Measurements from ENCODE around the gene DENND5A. TPM values are rescaled to one million over a fixed set of nuclear protein-coding genes. Genes with fewer than 3 reads are reported as not detected.

The DENND5A gene
- total and polyA plus RNA-seq, 10 of the 15 experiments (the other 5 are each of a cell fraction or from before 2014, with no cell fraction given), result 15.6 to 157 (median 85.1) TPM

DNA sequence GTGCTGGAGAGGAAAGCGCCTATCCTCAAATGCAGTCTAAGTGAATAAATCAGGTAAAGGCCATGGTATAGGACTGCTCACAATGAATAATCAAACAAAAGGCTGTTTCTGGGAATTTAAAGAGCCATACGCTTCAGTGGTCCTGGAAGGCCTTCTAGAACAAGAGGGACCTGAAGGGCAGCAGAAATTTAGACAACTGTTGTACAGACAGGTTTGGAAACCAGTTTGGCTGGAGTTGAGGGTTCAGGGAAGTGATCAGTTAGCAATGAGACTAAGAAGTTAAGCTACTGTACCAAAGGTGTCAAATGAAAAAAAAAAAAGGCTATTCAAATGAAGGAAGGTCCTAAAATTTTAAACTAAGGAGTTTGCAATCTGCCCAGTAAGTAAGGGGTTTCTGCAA lies 117.1 kb downstream of the DENND5A start (continued):
- TF ChIP-seq, protein P1, sequence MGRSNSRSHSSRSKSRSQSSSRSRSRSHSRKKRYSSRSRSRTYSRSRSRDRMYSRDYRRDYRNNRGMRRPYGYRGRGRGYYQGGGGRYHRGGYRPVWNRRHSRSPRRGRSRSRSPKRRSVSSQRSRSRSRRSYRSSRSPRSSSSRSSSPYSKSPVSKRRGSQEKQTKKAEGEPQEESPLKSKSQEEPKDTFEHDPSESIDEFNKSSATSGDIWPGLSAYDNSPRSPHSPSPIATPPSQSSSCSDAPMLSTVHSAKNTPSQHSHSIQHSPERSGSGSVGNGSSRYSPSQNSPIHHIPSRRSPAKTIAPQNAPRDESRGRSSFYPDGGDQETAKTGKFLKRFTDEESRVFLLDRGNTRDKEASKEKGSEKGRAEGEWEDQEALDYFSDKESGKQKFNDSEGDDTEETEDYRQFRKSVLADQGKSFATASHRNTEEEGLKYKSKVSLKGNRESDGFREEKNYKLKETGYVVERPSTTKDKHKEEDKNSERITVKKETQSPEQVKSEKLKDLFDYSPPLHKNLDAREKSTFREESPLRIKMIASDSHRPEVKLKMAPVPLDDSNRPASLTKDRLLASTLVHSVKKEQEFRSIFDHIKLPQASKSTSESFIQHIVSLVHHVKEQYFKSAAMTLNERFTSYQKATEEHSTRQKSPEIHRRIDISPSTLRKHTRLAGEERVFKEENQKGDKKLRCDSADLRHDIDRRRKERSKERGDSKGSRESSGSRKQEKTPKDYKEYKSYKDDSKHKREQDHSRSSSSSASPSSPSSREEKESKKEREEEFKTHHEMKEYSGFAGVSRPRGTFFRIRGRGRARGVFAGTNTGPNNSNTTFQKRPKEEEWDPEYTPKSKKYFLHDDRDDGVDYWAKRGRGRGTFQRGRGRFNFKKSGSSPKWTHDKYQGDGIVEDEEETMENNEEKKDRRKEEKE (IDR thresholded peaks at IDR 0.05), result no peak
- no peak for TF ChIP-seq BACH1 (IDR thresholded peaks at IDR 0.05; ENCODE audit: borderline replicate concordance)
- TF ChIP-seq, protein P2, sequence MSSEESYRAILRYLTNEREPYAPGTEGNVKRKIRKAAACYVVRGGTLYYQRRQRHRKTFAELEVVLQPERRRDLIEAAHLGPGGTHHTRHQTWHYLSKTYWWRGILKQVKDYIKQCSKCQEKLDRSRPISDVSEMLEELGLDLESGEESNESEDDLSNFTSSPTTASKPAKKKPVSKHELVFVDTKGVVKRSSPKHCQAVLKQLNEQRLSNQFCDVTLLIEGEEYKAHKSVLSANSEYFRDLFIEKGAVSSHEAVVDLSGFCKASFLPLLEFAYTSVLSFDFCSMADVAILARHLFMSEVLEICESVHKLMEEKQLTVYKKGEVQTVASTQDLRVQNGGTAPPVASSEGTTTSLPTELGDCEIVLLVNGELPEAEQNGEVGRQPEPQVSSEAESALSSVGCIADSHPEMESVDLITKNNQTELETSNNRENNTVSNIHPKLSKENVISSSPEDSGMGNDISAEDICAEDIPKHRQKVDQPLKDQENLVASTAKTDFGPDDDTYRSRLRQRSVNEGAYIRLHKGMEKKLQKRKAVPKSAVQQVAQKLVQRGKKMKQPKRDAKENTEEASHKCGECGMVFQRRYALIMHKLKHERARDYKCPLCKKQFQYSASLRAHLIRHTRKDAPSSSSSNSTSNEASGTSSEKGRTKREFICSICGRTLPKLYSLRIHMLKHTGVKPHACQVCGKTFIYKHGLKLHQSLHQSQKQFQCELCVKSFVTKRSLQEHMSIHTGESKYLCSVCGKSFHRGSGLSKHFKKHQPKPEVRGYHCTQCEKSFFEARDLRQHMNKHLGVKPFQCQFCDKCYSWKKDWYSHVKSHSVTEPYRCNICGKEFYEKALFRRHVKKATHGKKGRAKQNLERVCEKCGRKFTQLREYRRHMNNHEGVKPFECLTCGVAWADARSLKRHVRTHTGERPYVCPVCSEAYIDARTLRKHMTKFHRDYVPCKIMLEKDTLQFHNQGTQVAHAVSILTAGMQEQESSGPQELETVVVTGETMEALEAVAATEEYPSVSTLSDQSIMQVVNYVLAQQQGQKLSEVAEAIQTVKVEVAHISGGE (CRISPR knock-in tag; IDR thresholded peaks at IDR 0.05), result no peak
- no peak for TF ChIP-seq NR2C1 (IDR thresholded peaks at IDR 0.05)
- no peak for TF ChIP-seq CHD2 (IDR thresholded peaks at IDR 0.05; ENCODE audit: borderline replicate concordance, low read depth, low read length)
- TF ChIP-seq, protein P3, sequence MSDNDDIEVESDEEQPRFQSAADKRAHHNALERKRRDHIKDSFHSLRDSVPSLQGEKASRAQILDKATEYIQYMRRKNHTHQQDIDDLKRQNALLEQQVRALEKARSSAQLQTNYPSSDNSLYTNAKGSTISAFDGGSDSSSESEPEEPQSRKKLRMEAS (IDR thresholded peaks at IDR 0.05; ENCODE audit: low read depth, low read length), result no peak
- no peak for TF ChIP-seq POU2F2 (IDR thresholded peaks at IDR 0.05; ENCODE audit: borderline replicate concordance, low read depth, low read length)
- no peak for TF ChIP-seq MEF2B (IDR thresholded peaks at IDR 0.05; ENCODE audit: partially characterized antibody, poor library complexity, severe bottlenecking)
- TF ChIP-seq CREB1 (IDR thresholded peaks at IDR 0.05; ENCODE audit: low read depth), result no peak
- TF ChIP-seq, protein P4, sequence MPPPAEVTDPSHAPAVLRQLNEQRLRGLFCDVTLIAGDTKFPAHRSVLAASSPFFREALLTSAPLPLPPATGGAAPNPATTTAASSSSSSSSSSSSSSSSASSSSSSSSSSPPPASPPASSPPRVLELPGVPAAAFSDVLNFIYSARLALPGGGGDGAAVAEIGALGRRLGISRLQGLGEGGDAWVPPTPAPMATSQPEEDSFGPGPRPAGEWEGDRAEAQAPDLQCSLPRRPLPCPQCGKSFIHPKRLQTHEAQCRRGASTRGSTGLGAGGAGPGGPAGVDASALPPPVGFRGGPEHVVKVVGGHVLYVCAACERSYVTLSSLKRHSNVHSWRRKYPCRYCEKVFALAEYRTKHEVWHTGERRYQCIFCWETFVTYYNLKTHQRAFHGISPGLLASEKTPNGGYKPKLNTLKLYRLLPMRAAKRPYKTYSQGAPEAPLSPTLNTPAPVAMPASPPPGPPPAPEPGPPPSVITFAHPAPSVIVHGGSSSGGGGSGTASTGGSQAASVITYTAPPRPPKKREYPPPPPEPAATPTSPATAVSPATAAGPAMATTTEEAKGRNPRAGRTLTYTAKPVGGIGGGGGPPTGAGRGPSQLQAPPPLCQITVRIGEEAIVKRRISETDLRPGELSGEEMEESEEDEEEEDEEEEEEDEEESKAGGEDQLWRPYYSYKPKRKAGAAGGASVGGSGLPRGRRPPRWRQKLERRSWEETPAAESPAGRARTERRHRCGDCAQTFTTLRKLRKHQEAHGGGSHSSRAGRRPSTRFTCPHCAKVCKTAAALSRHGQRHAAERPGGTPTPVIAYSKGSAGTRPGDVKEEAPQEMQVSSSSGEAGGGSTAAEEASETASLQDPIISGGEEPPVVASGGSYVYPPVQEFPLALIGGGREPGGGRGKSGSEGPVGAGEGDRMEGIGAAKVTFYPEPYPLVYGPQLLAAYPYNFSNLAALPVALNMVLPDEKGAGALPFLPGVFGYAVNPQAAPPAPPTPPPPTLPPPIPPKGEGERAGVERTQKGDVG (CRISPR knock-in tag; IDR thresholded peaks at IDR 0.05), result no peak
- no peak for TF ChIP-seq CEBPB (IDR thresholded peaks at IDR 0.05; ENCODE audit: borderline replicate concordance in 1 of 2, low read depth in 2 of 2, low read length in 2 of 2)
